GM19240 (cell line): ENCODE data around the gene PLAU.
"Not testable (repeated sequence)": the region's sequence is repeated elsewhere in the genome, so short reads cannot be mapped to it uniquely, and the experiment has no call there.

Experiments
- DNase-seq: peaks from one replicate; pipeline ENCODE4 v3.0.0; 2011; ENCODE audit warnings: low spot score; ENCODE audit not compliant: insufficient read length

The PLAU gene

DNA sequence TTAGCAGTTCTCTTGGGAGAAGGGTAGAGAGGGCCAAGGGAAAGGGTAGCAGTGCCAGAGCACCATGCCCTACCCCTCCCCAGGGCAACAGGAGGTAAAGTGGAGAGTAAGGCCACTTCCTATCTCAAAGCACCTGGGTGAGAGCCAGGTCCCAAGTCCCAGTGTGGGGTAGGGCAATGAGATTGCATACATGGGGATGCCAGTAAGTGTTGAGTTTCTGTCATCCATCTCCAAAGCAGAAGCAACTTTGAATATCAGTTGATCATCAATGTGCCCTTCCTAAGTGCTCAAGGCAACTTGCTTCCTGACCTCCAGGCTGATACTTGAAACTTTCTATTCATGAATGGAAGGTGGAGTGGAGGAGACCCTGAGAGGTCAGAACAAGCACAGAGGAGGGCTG is 34.4 kb upstream of the PLAU start:
- no peak for DNase-seq

DNA sequence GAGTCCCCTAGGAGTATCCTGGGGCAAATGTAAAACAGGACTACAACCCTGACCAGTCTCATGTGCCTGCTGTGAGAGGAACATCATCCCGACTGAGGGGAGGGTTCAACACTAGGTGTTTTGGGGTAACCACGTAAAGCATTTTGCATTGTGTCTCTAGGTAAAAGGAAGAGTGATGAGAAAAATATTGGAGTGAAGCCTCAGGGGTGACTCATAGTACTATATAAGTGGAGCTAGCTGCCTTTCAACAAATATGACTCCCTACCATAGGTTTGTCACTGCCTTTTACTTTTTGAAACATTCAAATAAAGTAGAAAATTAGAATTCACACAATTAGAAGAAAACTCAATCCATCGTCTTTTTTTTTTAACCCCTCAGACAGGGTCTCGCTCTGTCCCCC is 34.0 kb upstream of the PLAU start:
- DNase-seq, result no peak

DNA sequence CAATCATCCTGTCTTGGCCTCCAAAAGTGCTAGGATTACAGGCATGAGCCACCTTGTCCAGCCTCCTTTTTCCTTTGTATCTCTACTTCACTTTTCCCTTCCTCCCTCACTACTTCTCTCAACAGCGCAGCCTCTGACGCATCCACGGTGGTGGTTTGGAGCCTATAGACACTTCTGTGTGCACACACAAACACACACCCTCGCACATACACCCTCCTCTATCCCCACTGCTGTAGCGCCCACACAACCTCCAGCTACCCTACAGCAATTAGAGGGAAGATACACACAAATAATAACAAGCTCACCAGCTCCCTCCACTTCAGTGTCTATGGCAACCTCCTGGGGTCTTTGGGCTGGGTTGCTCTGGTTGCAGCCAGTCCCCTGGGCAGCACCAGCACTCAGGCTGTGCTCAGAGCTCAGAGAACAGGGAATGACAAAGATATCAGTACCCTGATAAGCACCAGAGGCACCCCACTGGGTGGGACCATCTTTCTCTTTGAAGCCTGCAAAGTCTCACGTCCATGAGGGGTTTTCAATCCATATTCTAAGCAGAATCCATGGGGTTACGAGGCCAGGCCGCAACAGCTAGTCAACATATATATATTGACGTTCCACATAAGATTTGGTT is 33.3 kb upstream of the PLAU start:
- DNase-seq, result no peak

DNA sequence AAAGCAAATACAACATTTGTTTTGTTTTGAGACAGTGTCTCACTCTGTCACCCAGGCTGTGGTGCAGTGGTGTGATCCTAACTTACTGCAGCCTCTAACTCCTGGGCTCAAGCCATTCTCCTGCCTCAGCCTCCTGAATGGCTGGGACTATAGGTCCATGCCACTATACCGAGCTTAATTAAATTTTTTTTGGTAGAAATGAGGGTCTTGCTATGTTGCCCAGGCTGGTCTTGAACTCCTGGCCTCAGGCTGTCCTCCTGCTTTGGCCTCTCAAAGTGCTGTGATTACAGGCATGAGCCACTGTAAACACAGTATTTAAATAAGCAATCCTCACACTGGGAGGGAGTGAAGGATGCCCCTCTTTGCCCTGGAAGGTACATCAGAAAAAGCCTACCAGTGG is 32.6 kb upstream of the PLAU start:
- DNase-seq, result no peak

DNA sequence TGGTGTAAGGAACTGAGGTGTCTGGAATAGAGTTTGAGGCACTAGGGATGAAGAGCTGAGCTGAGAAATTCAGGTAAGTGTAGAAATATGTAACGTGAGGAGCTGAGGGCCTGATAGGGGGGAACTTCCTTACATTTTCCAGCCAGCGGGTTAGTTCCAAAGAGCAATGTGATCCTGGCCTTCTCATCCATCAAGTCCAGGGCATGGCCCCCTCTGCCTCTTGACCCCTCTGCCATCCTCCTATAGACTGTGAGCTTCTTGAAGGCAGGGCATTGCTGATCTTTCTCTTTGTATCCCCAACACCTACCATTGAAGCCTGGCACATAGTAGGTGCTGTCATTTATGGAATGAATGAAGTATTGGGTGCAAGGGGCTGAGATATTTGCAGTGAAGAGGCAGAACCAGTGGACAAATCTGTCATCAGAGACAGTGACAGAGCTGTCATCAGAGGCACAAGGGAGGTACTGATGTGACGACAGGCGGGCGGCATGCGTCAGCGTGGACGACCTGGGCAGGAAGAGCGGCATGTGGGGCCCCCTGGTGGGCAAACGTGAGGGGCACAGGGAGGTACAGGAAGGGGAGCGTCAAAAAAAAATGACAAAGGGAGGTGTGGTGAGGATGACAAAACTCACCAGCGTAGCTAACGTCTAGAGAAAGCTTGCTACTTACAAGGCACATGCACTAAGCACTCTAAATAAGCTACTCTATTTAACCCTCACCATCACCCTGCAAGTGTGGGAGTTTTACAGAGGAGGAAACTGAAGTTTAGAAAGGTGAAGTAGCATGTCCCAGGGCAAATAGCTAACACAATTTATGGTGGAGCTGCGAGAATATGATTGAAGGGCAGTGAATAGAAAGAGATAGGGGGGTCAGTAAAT is 31.4 kb upstream of the PLAU start:
- peak; percentile 80 for DNase-seq

DNA sequence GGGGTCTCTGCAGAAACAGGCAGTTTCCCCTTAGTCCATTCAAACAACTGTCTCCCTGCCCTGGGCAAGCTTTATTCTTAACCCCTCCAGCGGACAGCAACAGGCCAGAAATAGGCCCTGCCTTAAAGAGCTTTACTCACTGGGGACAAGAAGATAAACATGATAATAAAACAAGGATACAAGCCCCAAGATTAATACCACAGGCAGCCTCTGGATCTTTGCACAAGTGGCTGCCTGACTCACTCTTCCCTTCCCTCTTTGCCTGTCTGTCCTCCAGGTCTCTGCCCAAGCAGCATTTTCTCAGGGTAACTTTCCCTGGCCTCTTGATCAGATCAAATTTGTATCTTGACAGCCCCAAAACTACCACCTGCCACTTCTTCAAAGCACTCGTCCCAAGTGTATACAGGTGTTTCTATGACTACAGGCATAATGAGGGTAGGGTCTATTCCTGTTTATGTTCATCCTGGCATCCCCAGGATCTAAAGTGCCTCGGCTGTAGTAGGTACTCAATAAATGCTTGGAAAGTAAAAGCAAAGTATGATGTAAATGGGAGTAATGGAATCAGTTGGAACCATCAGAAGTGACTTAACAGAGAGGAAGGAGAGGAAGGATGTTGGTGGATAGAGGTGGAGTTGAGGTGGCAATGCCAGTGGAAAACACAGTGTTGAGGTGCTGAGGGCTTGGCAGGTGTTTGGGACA is 29.6 kb upstream of the PLAU start:
- no peak for DNase-seq

DNA sequence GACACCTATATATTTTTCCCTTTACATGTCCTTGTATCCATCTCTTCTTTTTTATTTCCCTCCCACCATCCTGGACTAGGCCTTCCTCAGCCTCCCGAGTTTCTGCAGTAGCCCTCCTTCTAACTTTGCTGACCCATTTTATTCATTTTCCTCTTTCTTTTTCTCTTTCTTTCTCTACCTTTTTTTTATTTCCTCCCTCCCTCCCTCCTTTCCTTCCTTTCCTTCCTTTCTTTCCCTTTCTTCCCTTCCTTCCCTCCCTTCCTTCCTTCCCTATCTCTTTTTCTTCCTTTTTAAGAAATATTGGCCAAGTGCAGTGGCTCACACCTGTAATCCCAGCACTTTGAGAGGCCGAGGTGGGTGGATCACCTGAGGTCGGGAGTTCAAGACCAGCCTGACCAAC is 26.9 kb upstream of the PLAU start:
- no peak for DNase-seq

DNA sequence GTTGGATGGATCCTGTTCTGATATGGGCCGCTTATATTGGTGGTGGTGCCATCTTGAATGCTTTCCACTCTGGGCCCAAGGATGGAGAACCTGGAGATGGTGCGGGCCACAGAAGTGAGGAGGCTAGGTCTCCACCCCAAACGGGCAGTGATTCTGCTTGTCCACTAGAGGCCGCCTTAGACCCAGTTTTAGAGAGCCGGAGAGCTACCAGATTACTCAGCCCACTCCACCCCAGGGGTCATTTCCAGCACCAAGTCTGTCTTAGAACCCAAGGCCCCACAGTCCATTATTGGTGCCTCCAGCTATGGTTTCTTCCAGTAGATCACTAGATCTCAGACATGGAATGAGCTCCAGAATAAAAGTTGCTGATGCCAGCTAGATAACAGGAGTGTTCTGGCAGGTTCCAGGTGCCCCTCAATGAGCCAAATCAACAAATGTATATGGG is 24.8 kb upstream of the PLAU start:
- no peak for DNase-seq

DNA sequence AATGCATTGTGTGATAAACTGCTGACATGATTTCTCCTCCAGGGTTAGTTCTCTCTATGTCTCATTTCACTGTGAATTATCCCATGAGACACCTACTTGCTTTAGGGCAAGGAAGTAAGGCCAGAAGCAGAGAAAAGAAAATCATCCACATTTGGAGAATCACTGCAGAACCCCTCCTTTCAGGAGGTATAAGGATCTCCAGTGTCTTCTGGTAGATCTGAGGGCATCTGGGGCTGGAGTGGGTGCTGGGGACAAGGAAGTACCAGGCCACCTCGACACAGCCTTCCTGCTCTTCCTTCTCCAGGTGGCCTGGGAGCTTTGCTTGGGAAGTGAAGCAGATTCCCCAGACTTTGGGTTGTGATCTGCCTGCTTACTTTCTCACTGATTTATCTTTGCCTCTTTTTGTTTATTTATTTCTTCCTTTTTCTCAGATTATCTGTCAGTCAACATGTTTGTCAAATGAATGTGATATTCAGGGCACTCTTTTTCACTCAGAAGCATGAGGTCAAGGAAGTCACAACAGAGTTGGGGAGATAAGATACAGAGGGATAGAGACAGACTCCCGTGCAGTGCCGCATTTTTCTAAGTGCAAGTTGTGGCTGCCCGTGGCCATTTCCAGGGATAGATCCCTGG is 24.2 kb upstream of the PLAU start:
- DNase-seq, result no peak

DNA sequence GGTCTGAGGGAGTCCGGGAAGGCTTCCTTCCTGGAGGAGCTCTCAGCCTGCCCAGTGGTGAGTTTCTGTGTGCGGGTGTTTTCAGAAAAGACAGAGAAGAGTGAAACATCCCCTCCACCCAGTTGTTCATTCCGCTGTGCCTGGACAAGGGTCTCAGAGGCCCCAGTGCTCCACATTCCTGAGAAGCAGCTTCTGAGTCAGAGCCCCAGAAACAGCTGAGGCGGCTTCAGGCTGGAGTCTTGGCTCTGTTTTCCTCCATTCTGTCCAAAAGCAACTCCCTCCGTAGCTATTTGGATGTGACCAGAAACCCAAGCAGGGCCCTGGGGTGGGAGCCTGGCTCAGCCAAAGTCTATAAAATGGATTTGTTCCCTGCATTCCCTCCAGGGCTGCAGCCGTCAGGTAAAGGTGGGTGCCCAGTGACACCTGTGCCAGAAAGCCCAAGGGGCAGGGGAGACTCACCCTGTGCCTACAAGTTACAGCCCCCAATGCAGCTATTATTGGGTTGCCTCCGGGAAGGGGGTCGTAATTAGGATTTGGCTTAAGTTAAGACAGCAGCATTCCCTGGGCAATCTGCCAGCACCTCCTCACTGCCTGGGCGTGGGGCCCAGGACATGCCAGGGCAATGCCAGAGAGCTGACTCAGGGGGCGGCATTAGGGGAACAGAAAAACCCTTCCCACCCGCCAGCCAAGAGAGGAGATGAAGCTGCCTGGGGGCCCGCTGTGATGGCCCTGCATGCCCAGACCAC is 23.5 kb upstream of the PLAU start:
- no peak for DNase-seq

DNA sequence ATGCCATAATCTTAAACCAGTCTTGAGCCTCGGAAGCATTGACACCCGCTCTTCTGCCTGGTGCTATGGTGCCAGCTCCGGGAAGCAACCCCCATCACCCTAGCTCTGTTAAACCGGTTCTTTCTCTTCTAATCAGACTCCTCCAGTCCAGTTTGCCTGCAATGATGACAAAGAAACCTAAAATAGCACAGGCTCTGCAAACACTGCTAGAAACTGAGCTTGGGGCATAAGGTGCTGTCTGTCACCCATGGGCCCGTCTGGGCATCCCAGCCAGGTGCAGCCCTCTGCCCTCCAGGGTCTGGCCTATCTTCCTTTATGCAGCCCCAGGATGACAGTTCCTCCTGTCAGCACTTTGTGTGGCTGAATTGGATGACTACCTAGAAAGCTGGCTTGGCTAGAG is 22.4 kb upstream of the PLAU start:
- no peak for DNase-seq

DNA sequence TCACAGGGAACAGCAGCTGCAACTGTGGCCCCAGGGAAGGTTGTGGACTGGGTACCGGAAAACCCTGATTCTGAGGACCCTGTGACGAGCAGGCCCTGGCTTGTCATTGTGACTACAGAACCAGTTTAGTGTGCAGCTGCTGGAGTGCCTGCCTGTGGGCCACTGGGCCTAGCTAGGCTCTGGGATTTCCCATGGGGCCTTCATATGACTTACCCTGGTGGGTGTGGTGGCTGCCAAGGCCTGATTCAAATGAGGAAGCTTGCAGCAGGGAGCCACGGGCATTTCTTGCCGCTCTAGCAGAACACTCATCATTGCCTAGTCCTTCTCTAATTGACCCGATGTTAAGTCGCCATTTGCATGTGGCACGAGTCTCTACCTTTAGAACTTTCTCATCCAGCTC is 21.9 kb upstream of the PLAU start:
- DNase-seq, result no peak

DNA sequence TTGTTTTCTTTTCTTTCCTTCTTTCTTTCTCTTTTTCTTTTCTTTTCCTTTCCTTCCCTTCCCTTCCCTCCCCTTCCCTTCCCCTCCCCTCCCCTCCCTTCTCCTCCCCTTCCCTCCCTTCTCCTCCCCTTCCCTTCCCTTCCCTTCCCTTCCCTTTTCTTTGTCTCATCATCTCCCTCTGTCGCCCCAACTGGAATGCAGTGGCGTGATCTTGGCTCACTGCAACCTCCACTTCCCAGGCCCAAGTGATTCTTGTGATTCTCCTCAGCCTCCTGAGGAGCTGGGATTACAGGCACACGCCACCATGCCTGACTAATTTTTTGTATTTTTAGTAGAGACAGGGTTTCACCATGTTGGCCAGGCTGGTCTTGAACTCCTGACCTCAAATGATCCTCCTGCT is 21.5 kb upstream of the PLAU start:
- DNase-seq, result not testable (repeated sequence)

DNA sequence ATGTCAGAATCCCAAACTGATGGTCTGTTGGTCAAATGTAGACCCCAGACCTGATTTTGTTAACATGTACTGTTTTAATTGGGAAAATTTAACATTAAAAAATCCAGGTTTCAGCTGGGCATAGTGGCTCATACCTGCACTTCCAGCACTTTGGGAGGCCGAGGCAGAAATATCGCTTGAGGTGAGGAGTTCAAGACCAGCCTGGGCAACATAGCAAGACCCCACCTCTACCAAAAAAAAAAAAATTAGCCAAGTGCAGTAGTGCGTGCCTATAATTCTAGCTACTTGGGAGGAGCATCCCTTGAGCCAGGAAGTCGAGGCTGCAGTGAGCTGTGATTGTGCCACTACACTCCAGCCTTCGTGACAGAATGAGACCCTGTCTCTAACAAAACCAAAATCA is 20.7 kb upstream of the PLAU start:
- no peak for DNase-seq

DNA sequence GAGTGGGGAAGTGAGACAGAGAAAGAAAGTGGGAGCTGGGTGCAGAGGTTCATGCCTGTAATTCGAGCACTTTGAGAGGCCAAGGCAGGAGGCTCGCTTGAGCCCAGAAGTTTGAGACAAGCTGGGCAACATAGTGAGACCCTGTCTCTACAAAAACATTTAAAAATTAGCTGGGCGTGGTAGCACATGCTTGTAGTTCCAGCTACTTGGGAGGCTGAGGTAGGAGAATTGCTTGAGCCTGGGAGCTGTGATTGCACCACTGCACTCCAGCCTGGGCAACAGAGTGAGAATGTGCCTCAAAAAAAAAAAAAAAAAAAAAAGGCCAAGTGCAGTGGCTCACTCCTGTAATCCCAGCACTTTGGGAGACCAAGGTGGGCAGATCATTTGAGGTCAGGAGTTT is 20.1 kb upstream of the PLAU start:
- not testable (repeated sequence) for DNase-seq

DNA sequence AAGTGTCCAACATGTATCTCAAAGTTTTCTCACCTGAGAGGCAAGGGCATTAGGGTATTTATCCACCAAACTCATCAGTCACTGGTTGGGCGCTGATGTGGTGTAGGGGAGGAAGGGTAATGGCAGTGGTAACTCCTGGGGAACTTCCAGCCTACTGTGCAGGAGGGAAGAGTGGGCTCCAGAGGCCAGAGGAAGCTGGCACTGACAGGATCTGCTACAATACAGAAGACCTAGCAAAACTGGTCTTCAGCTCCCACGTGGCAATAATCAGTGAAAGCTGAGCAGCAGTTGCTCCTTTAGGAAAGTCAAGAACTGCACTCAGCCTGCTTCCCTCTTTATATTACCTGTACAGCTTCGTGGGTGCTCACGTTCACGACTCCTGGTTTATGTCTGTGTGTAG is 19.4 kb upstream of the PLAU start:
- DNase-seq, result no peak

DNA sequence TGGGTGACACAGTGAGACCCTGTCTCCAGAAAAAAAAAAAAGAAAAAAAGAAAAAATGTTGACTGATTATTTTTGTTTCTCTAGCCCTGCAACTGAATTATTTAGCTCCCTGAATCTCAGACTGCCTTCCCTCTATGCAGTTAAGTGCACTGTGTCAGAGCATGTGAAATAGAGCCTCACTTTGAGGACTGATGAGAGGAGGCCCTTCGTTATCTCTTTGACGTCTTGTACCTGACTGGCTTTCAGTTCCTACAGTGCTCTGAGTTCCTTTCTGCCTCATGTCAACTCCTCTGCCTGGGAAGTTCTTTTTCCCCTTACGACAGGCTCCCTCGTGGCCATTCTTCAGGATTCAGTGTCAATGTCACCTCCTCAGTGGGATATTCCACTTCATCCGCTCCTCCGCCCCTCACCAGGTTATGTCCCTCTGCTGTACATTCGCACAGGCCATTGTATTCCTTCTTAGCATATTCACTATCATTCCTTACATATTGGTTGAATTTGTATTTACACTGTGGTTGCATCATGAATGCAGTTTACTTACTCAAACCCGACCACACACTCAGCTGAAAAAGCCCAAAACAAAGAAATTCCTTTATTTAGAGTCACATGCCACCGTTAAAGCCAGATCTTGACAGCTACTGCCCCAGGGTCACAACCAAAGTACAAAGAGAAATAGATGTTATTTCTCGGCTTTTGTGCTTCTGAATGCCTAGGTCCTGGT is 18.5 kb upstream of the PLAU start:
- no peak for DNase-seq

DNA sequence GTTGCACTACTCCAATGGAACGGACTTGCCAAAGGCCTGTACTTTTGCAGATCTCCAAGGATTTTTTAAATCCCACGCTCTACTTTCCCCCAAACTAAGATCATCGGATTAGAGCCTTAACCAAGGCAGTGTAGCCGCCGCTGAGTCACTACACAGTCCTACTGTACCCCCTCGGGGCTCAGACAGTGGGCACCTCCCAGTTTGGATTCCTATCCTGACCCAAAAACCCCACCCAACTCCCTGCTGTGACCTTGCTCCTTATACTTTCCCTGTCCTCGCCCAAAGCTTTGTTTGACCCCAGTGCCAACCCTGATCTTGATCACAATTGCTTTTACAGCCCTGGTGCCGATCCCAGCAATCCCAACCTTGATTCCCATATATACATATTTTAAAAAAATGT is 17.5 kb upstream of the PLAU start:
- no peak for DNase-seq

DNA sequence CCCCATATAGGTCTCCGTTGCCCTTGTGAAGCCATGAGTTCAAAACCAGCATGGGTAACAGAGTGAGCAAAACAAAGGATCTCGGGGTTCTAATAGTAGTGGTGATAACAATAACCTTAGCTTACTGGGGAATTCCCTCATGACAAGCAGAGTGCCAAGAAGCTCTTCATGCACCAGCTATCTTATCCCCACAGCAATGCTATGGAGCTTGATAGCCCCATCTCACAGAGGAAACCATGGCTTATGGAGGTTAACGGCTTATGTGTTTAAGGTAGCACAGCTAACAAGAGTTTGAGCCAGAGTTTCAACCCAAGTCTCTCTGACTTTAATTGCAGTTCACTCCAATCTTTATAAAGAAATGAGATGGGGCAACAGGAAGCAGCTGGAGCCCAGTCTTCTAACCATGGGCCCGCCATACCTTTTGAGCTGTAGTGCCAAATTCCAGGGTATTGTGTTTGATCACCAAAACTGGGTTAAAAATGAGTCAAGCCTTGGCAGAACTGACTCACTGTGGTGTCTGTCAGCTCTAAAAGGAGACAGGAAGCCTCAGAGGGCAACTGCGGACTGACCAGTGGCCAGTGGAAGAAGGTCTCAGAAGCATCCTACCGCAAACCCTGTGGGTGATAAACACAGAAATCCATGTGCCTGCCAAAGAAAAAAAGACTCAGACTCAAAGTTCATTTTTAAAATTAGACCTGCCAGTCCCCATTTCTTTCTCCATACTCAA is 16.5 kb upstream of the PLAU start:
- DNase-seq, result no peak

DNA sequence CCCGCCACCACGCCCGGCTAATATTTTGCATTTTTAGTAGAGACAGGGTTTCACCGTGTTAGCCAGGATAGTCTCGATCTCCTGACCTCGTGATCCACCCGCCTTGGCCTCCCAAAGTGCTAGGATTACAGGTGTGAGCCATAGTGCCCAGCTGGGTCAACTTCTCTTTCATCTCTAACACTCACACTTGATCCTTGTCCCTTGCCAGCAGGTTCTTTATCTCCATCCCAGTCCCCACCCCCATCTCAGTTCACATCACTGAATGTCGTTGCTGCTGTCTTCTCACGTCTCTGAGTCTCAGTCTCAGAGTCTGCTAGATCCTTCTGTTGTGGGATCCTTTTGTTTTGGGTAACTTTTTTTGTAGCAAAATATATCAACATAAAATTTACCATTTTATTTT is 15.6 kb upstream of the PLAU start:
- not testable (repeated sequence) for DNase-seq
